B cell (primary cell): ENCODE results near the gene QKI.

Experiments
- EZH2 ChIP-seq: IDR thresholded peaks from 2 replicates; pipeline ENCODE4 v1.6.1; 2012; ENCODE audit warnings: borderline replicate concordance, low read depth, mild to moderate bottlenecking, moderate library complexity, low read length; ENCODE audit not compliant: insufficient read depth, poor library complexity, severe bottlenecking
- TF ChIP-seq, protein P1 (sequence below): fragments of 200-600 bp; IDR thresholded peaks from one replicate; pipeline ENCODE4 v1.8.0; 2022; ENCODE audit warnings: antibody characterized with exemption, mild to moderate bottlenecking

DNA sequence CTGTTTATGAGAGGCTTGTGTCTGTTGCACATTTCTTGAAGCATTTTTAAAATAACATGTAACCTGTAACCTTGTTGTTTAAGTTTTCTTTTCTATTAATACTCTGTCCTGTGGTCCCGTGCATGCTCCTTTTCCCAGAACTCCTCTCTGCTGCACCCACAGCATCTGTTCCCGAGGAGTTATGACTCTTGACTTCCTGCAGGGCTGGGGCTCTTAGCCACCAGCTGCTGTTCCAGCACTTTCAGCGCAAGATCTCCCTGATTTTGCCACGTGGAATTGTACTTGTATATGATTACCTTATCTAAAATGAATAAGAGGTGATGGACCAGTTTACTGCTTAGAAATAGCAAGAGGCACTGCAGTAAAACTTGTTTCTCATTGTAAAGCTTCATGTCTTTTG is 150.6 kb downstream of the QKI start:
- TF ChIP-seq, protein P1, sequence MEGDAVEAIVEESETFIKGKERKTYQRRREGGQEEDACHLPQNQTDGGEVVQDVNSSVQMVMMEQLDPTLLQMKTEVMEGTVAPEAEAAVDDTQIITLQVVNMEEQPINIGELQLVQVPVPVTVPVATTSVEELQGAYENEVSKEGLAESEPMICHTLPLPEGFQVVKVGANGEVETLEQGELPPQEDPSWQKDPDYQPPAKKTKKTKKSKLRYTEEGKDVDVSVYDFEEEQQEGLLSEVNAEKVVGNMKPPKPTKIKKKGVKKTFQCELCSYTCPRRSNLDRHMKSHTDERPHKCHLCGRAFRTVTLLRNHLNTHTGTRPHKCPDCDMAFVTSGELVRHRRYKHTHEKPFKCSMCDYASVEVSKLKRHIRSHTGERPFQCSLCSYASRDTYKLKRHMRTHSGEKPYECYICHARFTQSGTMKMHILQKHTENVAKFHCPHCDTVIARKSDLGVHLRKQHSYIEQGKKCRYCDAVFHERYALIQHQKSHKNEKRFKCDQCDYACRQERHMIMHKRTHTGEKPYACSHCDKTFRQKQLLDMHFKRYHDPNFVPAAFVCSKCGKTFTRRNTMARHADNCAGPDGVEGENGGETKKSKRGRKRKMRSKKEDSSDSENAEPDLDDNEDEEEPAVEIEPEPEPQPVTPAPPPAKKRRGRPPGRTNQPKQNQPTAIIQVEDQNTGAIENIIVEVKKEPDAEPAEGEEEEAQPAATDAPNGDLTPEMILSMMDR: no peak
- no peak for TF ChIP-seq EZH2
